GM23248 (cell line): ENCODE results near the gene IGF2BP3.

ENCODE experiments used
- EZH2 ChIP-seq: fragments of 200-600 bp; sonication (generic); IDR thresholded peaks from 2 replicates; pipeline ENCODE4 v1.6.1; 2018; ENCODE audit warnings: antibody characterized with exemption, mild to moderate bottlenecking; ENCODE audit not compliant: insufficient read depth, poor library complexity, severe bottlenecking
- EZH2phosphoT487 ChIP-seq: fragments of 200-600 bp; sonication (generic); IDR thresholded peaks from 2 replicates; pipeline ENCODE4 v1.6.1; 2018; ENCODE audit warnings: antibody characterized with exemption, moderate library complexity, mild to moderate bottlenecking, low read depth; ENCODE audit not compliant: insufficient read depth

GRCh38 chr7:23295401-23295697, 174.9 kb downstream of the IGF2BP3 start:
- TF ChIP-seq EZH2phosphoT487 (no peak), EZH2 (no peak)
